GM21526 (cell line): ENCODE results near the gene DSTYK.
A peak's percentile ranks its signal among the peaks of the same experiment; 100 is the strongest.

Source experiments
- ATAC-seq: cut with Tn5 transposase; IDR thresholded peaks from one replicate; pipeline ENCODE4 v1.9.1; 2021; ENCODE audit warnings: moderate library complexity; ENCODE audit not compliant: unreplicated experiment, low FRiP score

Gene DSTYK, protein sequence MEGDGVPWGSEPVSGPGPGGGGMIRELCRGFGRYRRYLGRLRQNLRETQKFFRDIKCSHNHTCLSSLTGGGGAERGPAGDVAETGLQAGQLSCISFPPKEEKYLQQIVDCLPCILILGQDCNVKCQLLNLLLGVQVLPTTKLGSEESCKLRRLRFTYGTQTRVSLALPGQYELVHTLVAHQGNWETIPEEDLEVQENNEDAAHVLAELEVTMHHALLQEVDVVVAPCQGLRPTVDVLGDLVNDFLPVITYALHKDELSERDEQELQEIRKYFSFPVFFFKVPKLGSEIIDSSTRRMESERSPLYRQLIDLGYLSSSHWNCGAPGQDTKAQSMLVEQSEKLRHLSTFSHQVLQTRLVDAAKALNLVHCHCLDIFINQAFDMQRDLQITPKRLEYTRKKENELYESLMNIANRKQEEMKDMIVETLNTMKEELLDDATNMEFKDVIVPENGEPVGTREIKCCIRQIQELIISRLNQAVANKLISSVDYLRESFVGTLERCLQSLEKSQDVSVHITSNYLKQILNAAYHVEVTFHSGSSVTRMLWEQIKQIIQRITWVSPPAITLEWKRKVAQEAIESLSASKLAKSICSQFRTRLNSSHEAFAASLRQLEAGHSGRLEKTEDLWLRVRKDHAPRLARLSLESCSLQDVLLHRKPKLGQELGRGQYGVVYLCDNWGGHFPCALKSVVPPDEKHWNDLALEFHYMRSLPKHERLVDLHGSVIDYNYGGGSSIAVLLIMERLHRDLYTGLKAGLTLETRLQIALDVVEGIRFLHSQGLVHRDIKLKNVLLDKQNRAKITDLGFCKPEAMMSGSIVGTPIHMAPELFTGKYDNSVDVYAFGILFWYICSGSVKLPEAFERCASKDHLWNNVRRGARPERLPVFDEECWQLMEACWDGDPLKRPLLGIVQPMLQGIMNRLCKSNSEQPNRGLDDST

DNA sequence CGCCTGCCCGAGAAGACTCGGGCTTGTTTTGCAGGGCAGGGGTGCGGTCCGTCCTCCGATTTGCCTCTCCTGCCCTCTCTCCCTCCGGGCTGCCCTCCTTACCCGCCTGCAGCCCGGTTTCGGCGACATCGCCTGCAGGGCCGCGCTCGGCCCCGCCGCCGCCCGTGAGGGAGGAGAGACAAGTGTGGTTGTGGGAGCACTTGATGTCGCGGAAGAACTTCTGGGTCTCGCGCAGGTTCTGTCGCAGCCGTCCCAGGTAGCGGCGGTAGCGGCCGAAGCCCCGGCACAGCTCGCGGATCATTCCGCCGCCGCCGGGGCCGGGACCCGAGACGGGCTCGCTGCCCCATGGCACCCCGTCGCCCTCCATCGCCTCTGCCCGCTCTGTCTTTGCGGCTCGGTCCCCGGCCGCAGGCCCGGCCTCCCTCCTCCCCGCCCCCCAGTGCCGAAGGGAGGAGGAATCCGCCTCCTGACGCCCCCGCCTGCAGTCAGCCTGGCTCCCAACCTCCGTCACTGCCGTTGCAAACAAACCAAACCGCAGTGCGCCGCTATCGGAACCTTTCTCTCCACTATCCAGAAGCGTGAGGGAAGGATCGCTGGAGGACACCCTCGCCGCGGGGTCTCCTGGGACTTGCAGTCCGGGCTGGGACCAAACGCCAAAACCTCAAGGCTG, at the start of gene DSTYK:
Gene DSTYK, minus strand, starts transcription at position 534 of the 670 bp plus-strand sequence. Its CDS starts 167 bp downstream, at position 367.
- peak; percentile 79 for ATAC-seq

DNA sequence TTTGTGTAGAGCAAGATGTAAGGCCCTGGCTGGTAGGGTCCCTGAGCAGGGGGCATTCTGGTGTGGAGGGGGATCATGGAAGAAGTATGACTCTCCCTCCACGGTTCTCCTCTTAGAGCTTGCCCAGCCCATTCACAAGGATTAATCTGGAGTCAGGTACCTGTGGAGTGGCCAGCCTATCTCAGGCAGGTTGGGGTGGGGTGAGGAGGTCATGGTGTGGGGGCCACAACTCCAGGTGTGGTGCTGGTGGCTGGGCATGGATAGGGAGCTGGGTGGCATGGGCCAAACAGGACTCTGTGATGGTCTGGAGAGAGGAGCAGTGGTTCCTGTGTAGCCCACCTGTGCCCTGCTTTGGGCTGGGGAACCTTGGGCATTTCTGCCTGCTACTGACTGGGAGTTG, 48.5 kb upstream of the DSTYK start:
- ATAC-seq = no peak

DNA sequence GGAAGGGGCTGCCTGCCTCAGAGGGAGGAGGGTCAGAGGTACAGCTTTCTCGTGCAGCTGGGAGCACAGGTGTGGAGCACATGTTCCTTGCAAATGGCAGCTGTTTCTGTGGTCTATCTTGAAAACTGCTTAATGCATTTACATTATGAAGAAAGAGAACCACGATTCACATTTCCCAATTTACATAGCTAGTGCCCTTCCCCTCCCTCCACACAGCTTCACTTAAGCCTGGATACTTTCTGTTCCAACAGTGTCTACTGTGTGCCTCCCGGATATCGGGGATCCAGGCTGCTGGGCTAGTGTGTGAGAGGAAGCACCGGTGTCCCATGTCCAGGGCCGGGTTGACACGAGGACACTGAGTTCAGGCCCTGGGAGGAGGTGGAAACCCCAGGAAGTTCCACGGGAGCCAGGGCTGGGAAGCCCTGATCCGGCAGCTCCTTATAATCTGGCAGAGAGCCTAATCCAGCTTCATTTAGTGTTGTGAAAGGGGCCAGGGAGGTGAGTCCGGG, 47.9 kb upstream of the DSTYK start:
- no peak for ATAC-seq

DNA sequence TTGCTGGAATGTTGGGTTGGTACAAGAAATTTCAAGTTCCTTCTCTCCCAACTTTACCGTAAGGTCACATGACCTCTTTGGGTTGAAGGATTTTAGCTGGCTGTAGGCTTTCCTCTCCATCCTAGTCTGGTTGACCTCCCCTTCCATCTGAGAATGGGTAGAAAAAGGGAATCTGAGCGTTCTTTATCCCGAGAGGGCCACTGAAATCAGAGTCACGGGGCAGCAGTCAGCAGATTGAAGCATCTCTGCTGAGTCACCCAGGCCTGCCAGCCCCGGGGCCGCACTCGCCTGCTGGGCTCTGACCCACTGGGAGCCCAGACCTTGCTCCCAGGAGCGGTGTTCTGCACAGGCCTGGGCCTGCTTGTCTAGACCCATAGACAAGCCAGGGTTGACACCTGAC, 47.2 kb upstream of the DSTYK start:
- no peak for ATAC-seq

DNA sequence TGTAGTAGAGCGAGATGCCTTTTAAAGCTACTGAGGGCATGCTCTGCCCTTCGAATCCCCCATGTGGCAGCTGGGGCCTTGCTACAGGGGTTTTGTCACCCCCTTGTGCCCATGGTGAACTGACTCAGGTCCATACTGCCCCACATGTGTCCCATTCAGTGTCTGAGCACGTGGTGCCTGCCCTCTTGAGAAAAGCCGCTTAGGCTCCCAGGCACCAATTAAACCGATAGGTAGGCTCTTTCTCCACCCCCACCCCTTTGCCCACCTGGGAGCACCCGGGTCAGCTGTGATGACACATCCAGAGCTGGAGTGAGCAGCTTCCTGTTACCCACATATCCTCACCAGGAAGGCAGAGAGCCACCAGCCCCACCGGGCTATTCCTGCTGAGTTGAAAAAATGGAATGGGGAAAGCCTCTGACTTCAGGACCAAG, 46.8 kb upstream of the DSTYK start:
- no peak for ATAC-seq

DNA sequence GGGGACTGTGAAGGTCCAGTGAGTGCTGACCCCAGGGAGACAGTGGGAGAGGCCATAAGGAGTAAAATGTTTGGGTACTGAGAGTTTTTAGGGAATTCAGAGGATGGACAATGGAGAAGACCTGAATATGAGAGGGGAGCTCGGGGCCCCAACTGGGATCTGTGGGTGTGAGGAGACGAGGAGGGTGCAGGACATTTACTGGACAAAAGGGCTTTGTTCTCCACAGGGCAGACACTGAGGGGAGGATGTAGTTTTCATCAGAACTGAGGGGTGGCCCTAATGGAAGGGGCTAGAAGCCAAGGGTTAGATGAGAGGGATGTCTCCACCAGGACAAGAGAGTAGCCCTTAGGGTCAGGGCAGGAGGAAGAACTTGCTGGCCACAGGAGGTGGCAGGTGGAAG, 46.2 kb upstream of the DSTYK start:
- no peak for ATAC-seq

DNA sequence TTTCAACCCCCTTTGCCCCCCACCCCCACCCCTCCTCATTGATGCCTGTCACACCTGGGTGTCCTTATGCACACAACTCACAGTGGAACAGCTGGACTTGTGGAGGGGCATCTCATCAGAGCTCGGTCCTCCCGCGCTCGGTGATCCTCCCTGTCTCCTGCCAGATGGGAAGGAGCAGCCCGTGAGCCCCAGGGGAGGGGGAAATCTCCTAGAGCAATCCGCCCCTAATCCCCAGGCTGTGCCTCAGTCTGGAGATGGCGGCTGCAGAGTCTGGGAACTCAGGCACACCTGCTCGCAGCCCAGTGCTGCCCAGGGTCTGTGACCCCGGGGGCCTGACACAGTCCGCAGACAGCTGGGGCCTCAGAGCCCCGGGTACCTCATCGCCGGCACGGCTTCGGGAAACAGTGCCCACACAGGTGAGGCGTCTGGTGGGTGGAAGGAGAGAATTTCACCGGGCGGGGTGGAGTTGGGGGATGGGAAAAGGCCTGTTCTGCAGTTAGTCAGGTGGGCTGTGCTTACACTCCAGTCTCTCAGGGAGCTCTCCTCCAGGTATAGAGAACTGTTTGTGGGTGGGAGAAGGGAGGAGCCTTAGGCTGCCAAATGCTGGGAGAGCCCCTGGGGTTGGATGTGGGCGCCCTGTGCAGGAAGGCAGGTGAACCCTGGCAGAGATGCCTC, 45.6 kb upstream of the DSTYK start:
- no peak for ATAC-seq

DNA sequence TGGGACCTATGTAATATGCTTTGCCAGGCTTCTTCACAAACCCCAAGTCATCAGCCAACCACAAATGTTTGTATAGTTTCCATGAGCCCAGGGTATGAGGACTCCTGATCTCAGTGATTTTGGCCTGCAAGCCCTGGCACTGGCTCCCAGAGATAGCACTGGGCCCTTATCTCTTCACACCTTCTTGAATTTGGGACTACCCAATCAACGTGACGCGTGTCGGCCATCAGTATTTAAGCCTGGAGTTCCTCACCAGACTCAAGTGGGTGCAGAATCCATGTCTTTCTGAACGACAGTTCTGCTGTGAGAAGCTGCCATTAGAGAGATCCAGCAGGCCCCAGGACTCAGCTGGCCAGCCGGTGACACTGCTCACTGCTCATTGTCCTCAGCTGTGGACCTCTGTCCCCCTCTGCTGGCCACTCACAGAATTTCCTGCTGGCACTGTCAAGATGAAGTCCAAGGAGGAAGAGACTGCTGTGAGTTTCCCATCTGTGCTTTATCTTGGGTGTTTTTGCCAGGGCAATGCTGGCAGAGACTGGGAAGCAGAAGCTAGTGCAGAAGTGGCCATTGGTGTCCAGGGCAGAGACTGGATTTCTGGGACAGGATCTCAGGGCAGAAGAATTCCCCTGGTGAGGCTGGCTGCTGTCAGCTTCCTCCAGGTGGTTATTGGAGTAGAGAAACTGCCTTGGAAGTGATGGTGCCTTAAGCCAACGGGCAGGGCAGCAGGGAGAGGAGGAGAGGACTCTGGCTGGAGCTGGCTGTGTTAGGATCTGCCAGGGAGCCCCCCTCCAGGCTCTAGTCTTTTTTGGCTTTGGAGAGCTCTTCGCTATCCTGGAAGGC, 44.7 kb upstream of the DSTYK start:
- no peak for ATAC-seq

DNA sequence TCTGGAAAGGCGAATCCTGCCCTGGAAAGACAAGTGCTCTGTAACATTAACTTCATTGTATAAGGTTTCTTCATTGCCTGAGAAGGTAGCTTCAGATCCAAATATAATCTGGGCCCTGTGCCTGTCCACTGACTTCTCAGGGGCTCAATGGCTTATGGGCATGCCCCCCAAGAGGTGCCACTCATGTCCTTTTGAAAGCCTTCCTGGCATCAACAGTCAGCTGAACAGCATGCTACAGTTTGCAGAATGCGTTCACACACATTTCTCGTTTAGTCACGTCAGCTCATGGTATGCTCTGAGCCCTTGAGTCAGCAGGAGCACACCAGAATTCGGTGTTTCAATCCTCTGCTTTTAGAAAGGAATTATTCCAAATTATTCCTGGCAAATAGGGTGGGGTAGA, 40.1 kb upstream of the DSTYK start:
- ATAC-seq = no peak

DNA sequence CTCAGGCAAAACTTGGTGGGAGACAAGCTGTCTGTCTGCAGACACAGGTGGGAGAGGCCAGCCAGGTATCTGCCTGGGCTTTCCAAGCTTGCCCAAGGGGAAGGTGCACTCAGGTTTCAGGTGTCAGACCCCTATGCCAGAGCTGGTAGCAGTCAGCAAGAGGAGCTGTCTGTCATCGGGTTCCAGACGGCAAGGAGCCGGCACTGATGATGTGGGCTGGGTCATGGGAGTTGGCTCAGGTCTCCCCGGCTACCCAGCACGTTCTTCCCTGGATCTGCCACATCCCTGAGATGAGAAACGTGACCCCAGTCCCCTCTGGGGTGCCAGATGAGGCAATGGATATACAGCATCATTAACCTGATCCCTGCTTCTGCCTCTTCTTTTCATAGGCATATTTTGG, 39.2 kb upstream of the DSTYK start:
- ATAC-seq = no peak

DNA sequence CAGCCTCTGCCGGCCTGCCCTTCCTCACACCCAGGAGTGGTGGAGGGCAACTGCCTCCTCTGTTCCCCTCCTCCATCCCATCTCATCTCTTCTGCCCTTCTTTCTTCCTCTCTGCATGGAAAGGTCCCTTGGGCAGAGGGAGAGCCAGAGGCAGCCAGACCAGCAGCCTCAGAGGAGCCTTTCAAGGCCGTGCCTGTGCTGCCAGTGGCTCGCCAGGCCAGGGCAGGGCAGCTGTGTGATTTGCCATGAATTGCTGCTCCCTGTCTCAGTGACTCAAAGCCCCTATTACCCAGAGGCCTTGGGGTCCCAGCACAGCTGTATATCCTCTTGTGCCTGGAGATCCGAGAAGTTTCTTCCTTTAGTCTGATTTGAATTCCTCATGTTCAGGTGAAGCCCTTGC, 38.1 kb upstream of the DSTYK start:
- no peak for ATAC-seq

DNA sequence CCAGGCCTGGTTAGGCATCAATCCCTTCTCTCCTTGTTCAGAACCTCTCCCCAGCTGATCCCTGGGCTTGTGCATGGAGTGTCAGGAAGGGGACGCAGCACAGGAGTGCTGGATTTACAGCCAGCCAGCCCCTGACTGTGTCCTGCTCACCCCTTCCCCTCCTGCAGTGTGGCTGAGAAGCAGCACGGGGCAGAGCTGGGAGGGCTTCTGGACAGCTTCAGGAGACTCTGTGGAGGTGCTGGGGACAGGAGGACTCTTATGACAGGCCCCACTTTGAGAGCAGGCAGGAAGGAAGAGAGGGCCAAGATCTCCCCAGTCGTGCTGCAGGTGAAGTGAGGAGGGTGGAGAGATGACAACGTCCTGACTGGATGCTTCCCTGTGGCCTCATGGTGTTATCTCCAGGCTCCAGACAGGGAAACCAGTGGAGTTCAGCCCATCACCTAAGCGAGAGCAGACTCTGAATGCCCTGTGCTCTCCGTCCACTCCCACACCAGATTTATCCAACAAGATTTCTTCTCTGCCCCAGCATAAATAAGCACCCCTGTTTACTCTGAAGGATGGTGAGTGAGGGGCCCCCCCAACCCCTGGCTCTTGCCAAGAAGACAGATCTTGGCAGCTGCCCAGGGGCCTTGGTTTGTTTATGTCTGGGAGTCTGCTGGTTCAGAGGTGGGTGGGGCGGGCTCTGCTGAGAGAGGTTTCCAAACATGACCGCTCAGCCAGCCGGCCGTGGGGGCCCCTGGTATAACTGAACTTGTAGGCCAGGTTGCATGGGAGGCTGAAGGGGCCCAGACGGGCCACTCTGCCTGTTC, 37.5 kb upstream of the DSTYK start:
- no peak for ATAC-seq

DNA sequence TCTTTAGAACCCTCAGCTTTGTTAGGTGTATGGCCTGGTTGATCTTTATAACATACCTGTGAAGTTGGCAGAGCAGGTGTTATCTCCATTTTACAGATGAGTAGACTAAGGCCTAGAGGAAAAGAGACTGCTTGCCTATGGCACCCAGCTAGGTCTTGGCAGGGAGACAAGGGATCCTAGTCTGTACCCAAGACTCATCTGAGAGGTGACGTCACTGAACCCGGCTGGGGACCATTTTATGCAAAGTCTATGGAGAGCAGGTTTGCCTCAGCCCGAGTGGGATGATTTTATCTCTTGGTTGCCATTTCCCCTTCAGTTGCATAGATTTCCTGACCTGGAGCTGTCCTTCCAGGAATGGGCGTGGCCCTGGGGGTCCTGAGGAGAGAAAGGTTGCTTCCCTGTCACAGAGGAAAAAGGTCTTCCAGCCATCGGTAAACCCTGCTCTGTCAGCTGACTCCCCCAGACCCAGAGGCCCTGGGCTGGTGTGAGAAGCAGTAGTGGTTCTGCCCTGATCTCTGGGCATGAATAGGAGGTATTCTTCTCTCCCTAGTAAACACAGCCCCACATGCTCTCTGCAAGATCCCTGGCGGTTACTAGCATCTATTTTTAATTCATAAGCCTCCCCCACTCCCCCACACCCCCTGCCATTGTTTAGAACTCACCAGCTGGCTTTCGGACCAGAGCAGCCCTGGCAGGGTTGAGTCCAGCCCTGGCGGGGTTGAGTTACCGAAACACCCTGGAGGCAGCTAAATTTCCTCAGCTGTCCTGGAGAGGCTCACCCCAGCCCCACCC, 35.8 kb upstream of the DSTYK start:
- no peak for ATAC-seq

DNA sequence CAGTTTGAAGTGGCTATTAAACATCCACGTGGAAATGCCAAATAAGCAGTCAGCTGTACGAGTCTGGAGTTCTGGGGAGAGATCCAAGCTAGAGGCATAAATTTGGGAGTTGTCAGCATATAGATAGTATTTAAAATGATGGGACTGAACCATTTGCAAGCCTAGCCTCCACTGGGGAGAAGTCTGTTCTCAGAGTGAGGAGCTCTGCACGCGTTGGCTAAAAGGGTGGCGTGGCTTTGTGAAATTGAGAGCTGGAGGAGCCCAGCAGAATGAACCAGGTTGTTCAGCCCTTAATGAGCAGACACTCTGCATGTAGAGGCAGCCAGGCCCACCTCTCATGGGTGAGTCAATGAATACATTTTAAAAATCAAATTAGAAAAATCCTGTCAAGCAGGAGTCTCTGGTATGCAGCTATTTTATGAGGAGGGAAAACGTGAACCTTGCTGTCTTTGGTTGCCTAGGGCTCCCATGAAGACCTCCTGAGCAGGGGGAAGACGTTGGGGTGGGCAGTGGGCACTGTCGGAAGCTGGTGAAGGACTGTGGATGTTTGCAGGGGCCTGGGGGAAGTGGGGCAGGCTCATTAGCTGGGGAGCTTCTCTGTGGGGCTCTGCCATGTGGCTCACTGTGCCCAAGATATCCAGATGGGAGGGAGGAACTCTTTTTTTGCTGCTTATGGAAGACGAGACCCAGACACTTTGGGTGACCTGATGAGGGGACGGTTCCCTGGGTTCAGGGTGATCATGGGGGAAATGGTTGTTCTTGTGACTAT, 35.0 kb upstream of the DSTYK start:
- ATAC-seq = no peak

DNA sequence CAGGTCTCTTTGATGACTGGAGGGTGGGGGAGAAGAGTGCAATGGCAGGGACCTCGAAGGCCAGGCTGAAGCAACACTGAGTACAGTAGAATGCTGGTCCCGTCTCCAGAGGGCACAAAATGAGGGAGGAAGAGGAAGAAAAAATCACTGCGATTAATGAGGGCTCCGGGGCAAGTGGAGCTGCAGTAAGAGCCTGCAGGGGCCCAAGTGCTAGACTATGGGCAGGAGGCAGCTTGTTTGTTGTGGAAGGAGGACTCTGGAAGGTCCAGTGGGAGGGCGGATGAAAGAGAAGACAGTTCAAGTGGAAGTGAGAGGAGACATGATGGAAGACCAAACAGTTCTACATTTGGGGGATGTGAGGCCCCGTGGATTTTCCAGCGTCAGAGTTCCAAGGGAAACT, 33.6 kb upstream of the DSTYK start:
- ATAC-seq = no peak

DNA sequence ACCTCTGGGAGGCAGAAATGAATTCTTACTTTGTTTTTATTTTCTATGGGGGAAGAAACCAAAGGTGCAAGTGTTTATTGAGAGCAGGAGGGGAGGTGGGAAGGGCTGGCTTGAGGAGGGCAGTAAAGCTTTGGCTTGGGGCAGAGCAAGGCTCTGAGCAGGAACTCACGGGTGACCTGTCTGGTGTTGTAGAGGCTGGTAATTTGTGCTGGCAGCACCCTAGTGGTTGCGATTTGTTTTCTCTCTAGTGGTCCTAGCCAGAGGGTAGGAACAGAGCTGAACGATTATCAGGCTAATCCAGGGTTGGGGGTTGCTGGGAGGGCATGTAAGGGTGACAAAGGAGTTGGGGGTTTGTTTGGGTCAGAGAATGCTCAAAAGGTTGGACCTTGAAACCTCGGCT, 32.9 kb upstream of the DSTYK start:
- no peak for ATAC-seq
